Lung (tissue), 12 donors: ENCODE measurements around the gene NACC2. TPM values are rescaled to one million over a fixed set of nuclear protein-coding genes. Genes with fewer than 3 reads are reported as not detected.

Source experiments
- ATAC-seq: fragments of 200-7000 bp; cut with Tn5 transposase; one replicate; pipeline ENCODE4 v1.9.1; 2020; ENCODE audit warnings: moderate number of reproducible peaks; ENCODE audit not compliant: insufficient read depth, low FRiP score
- DNase-seq, 3 donors: peaks; one replicate each; pipeline ENCODE4 v3.0.0-alpha.2; 2013 to 2017
- H3K27ac ChIP-seq, 2 donors: one replicate each; pipeline ENCODE4 v1.5.1; 2013; ENCODE audit warnings: mild to moderate bottlenecking in 2 of 2, moderate library complexity in 2 of 2, control low read depth in 1 of 2, inconsistent platforms in 1 of 2, low read depth in 1 of 2, low read length in 1 of 2
- H3K27me3 ChIP-seq, 3 donors: one replicate each; pipeline ENCODE4 v1.5.1; 2013; ENCODE audit warnings: low read length in 2 of 3; ENCODE audit not compliant: control insufficient read depth in 3 of 3, insufficient read depth in 3 of 3
- H3K36me3 ChIP-seq, 4 donors: one replicate each; pipeline ENCODE4 v1.5.1; 2013; ENCODE audit warnings: low read length in 4 of 4, mild to moderate bottlenecking in 1 of 4, moderate library complexity in 1 of 4; ENCODE audit not compliant: control insufficient read depth in 4 of 4, insufficient read depth in 4 of 4
- H3K4me1 ChIP-seq, 5 donors: one replicate each; pipeline ENCODE4 v1.5.1; 2013; ENCODE audit warnings: low read length in 5 of 5, mild to moderate bottlenecking in 2 of 5, moderate library complexity in 1 of 5; ENCODE audit not compliant: control insufficient read depth in 5 of 5, insufficient read depth in 5 of 5
- H3K4me3 ChIP-seq: one replicate; pipeline ENCODE4 v1.5.1; 2013; ENCODE audit warnings: mild to moderate bottlenecking, control low read depth, moderate library complexity
- H3K9ac ChIP-seq, 2 donors: one replicate each; pipeline ENCODE4 v1.5.1; 2013; ENCODE audit warnings: low read length in 2 of 2, control low read depth in 1 of 2; ENCODE audit not compliant: insufficient read depth in 1 of 2
- H3K9me3 ChIP-seq, 4 donors: one replicate each; pipeline ENCODE4 v1.5.1; 2013; ENCODE audit warnings: low read length in 3 of 4, mild to moderate bottlenecking in 1 of 4, moderate library complexity in 1 of 4; ENCODE audit not compliant: control insufficient read depth in 4 of 4, insufficient read depth in 3 of 4
- CTCF ChIP-seq: IDR thresholded peaks from 2 replicates; pipeline ENCODE4 v1.5.1; 2012; ENCODE audit warnings: mild to moderate bottlenecking; ENCODE audit errors: control extremely low read depth, extremely low read depth
- WGBS, 2 donors: extraction: QIAGEN DNeasy Blood & Tissue Kit; methylation state at CpG; one replicate each; pipeline ENCODE4 v1.1.7; 2013; 5-methylcytosine and 5-hydroxymethylcytosine counted together
- polyA plus RNA-seq, 2 donors: library from polyadenylated mRNA; stranded (reverse); fragments of 200-250 nt; gene quantifications; one replicate each; pipeline ENCODE4 v1.2.1, GENCODE V29; 2013
- total RNA-seq, 2 donors: library from RNA; depleted of rRNA in 1 of 2; stranded (reverse); fragments of >200 nt in 1 of 2; gene quantifications; one replicate each; pipeline ENCODE4 v1.2.1, GENCODE V29; 2014 to 2021
- donor health status: control.
- donor health status: control.
- donor health status: Bipolar disorder and iron deficiency.
- donor health status: healthy.
- donor health status: DM: yes; HTN: yes; CAD: no.

The NACC2 gene
- total and polyA plus RNA-seq, 4 donors = 5.9 to 32.7 (median 10.5) TPM

- no peak overlapping the region for H3K4me3 ChIP-seq
- ATAC-seq = no peak
- no peak for DNase-seq
- H3K36me3 ChIP-seq = no peaks in the 10 kb centered on the region
- no peaks in the 10 kb centered on the region for H3K9me3 ChIP-seq
- TF ChIP-seq CTCF = no peak
- H3K27me3 ChIP-seq = no peaks in the 10 kb centered on the region
- 63 to 66% methylated on average over 34 of the region's 34 CpGs for WGBS, 2 donors
- no peak overlapping the region for H3K9ac ChIP-seq
- H3K27ac ChIP-seq = no peak overlapping the region
- H3K4me1 ChIP-seq = peaks cover 0 to 19% (median 12%) of the 10 kb centered on the region in 5 donors
These were observed 97.7 kb downstream of the NACC2 start for GRCh38 chr9:135997090-135998015.

GRCh38 chr9:135995816-135996215 is 99.3 kb downstream of the NACC2 start:
- Histone ChIP-seq H3K4me1 (peaks cover 0 to 31% (median 17%) of the 10 kb centered on the region in 5 donors), H3K9ac (no peak overlapping the region), H3K27ac (no peak overlapping the region), H3K27me3 (no peaks in the 10 kb centered on the region), H3K9me3 (no peaks in the 10 kb centered on the region), H3K36me3 (no peaks in the 10 kb centered on the region), H3K4me3 (no peak overlapping the region)
- DNase-seq (no peak), ATAC-seq (no peak)
- 95 to 98% methylated on average over 21 of the region's 21 CpGs for WGBS, 2 donors
- TF ChIP-seq CTCF = no peak

GRCh38 chr9:135994501-135995192 is 100.4 kb downstream of the NACC2 start:
- Histone ChIP-seq H3K4me1 (peaks cover 0 to 36% (median 25%) of the 10 kb centered on the region in 5 donors), H3K9me3 (no peaks in the 10 kb centered on the region), H3K27ac (peak overlapping the region in 1 of 2 donors; percentile 69), H3K9ac (no peak overlapping the region), H3K36me3 (no peaks in the 10 kb centered on the region), H3K4me3 (no peak overlapping the region), H3K27me3 (no peaks in the 10 kb centered on the region)
- no peak for TF ChIP-seq CTCF
- ATAC-seq = no peak
- DNase-seq = no peak
- 56 to 65% methylated on average over 20 of the region's 20 CpGs for WGBS, 2 donors
